Lower leg skin (tissue), 4 donors: Measurements from ENCODE around the gene DENND1A. TPM values are rescaled to one million over a fixed set of nuclear protein-coding genes. Genes with fewer than 3 reads are reported as not detected.

Experiments used
- DNase-seq, 2 donors: peaks; one replicate each; pipeline ENCODE4 v3.0.0-alpha.2; 2019; ENCODE audit warnings: low spot score in 2 of 2
- H3K4me3 ChIP-seq: fragments of 200-600 bp; sonication (generic); 2 replicates; pipeline ENCODE4 v1.5.1; 2017; ENCODE audit warnings: mild to moderate bottlenecking, low read depth; ENCODE audit not compliant: poor library complexity, severe bottlenecking
- POLR2A ChIP-seq, 2 donors: fragments of 450-650 bp; IDR thresholded peaks; one replicate each; pipeline ENCODE4 v1.6.1; 2016 to 2017; ENCODE audit warnings: antibody characterized with exemption in 2 of 2, mild to moderate bottlenecking in 1 of 2, moderate library complexity in 1 of 2
- WGBS, 2 donors: methylation state at CpG; one replicate each; pipeline ENCODE4 v1.1.5; 2018; 5-methylcytosine and 5-hydroxymethylcytosine counted together
- intact Hi-C: fragments of 100-400 bp; cut with DNase I; formaldehyde crosslinking; loops from one replicate; pipeline ENCODE4 v1.15.0; 2023; ENCODE audit warnings: low total_unique reads
- total RNA-seq, 4 donors: library from RNA; depleted of rRNA; stranded (reverse); fragments of >200 nt; gene quantifications; one replicate each; pipeline ENCODE4 v1.1.0, GENCODE V29; 2016
- TF ChIP-seq, protein P1 (sequence below), 3 donors: fragments of 450-650 bp; IDR thresholded peaks; one replicate each; pipeline ENCODE4 v1.5.1; 2016; ENCODE audit warnings: antibody characterized with exemption in 3 of 3, mild to moderate bottlenecking in 3 of 3, moderate library complexity in 2 of 3

The DENND1A gene
- total RNA-seq, 4 donors from 2014 or later: 6.5 to 16.3 (median 12.3) TPM

DNA sequence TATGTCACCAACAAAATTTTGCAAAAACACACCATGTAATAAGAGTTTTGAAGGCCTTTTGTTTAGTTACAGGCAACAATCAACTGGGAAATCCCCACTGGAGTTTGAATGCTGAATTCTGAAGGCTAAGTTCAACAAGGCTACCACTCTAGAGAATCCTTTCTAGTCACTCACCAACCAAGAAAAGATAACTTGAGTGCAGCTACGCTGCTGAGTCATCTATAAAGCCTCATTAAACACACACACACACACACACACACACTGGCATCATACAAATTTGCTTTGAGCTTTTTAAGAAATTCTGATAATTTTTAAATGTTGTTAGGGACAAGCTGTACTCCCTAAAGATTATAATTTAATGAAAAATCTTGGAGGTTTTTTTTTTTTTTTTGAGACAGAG, 219.6 kb downstream of the DENND1A start:
- H3K4me3 ChIP-seq: no peak overlapping the region
- 86 to 87% methylated on average over 1 of the region's 1 CpG for WGBS, 2 donors
- intact Hi-C loops: no loop called here
- no peak for DNase-seq
- TF ChIP-seq, protein P1, sequence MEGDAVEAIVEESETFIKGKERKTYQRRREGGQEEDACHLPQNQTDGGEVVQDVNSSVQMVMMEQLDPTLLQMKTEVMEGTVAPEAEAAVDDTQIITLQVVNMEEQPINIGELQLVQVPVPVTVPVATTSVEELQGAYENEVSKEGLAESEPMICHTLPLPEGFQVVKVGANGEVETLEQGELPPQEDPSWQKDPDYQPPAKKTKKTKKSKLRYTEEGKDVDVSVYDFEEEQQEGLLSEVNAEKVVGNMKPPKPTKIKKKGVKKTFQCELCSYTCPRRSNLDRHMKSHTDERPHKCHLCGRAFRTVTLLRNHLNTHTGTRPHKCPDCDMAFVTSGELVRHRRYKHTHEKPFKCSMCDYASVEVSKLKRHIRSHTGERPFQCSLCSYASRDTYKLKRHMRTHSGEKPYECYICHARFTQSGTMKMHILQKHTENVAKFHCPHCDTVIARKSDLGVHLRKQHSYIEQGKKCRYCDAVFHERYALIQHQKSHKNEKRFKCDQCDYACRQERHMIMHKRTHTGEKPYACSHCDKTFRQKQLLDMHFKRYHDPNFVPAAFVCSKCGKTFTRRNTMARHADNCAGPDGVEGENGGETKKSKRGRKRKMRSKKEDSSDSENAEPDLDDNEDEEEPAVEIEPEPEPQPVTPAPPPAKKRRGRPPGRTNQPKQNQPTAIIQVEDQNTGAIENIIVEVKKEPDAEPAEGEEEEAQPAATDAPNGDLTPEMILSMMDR (IDR thresholded peaks at IDR 0.05): no peak
- TF ChIP-seq POLR2A (IDR thresholded peaks at IDR 0.05): no peak

DNA sequence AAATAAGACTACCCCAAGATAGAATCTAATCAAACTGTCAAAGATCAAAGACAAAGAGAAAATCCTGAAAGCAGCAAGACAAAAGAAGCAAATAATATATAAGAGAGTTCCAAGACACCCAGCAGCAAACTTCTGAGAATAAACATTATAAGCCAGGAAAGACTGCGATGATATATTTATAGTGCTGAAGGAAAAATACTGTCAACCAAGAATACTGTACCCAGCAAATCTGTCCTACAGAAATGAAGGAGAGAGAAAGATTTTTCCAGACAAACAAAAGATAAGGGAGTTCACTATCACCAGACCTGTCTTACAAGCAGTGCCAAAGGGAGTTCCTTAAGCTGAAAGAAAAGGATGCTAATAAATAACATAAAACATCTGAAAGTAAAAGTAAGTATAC, 227.4 kb downstream of the DENND1A start:
- intact Hi-C loops: no loop called here

DNA sequence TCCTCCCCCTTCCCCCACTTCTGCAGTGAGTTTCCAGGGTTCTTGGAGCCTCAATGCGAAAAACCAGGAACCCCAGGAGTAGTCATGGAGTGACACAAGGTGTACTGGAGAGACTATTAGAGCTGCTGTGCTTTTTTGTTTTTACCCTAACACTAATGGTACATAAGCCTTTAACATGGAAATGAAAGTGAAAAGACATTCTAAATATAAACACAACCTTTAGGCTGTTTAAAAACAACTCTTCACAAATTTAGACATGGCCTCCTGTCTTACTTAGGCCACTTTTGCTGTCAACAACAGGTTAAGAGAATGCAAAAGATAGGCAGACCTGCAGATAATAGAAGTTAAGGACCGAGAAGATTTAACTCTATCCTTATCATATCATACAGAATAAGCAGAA, 232.2 kb downstream of the DENND1A start:
- WGBS, 2 donors: 86 to 87% methylated on average over 2 of the region's 2 CpGs
- intact Hi-C loops: no loop called here
- TF ChIP-seq POLR2A (IDR thresholded peaks at IDR 0.05): no peak
- TF ChIP-seq, protein P1 (IDR thresholded peaks at IDR 0.05): no peak
- no peak for DNase-seq
- H3K4me3 ChIP-seq: no peak overlapping the region

More for the DNA sequence above, 227.4 kb downstream of the DENND1A start:
- DNase-seq: no peak
- WGBS, 2 donors: 100% methylated on average over 1 of the region's 1 CpG
- TF ChIP-seq, protein P1 (IDR thresholded peaks at IDR 0.05): no peak
- TF ChIP-seq POLR2A (IDR thresholded peaks at IDR 0.05): no peak
- H3K4me3 ChIP-seq: no peak overlapping the region

DNA sequence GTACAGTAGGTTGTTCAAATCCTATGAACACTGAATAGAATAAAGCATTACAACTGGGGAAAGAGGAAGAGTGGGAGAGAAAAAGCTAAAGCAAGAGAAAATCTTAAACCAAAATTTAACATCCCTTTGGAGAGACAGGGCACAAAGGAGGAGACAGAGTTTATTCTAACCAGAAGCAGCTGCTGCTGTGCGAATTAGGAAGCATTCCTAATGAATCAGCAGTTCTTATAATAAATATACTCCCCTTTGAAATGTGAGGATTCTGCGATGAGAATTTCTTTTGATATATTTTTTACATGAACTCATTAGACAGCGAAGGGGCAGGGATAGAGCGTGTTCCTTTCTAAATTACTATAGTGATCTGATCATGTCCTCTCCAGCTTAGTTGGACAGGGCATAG, 233.4 kb downstream of the DENND1A start:
- no peak for TF ChIP-seq POLR2A (IDR thresholded peaks at IDR 0.05)
- TF ChIP-seq, protein P1 (IDR thresholded peaks at IDR 0.05): no peak
- 56 to 66% methylated on average over 4 of the region's 4 CpGs for WGBS, 2 donors
- DNase-seq: no peak
- intact Hi-C loops: no loop called here
- no peak overlapping the region for H3K4me3 ChIP-seq

DNA sequence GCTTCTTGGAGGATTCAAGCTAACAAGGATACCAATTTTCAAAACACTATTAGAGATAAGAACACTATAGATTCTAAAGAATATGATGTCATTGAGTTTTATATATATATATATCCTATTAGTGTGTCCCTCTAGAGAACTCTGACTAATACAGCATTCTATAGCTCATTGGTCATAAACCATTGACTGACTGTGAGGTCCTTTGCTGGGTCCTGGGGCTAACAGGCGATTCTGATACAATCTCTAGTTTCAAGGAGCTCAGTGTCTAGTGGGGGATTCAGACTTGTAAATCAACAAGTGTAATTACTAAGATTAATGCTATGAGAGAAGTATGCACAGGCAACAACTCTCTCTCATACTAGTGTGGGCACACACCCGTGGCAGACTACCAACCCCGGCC, 234.5 kb downstream of the DENND1A start:
- no peak overlapping the region for H3K4me3 ChIP-seq
- intact Hi-C loops: no loop called here
- no peak for TF ChIP-seq POLR2A (IDR thresholded peaks at IDR 0.05)
- TF ChIP-seq, protein P1 (IDR thresholded peaks at IDR 0.05): no peak
- WGBS, 2 donors: 92 to 96% methylated on average over 3 of the region's 3 CpGs
- no peak for DNase-seq

DNA sequence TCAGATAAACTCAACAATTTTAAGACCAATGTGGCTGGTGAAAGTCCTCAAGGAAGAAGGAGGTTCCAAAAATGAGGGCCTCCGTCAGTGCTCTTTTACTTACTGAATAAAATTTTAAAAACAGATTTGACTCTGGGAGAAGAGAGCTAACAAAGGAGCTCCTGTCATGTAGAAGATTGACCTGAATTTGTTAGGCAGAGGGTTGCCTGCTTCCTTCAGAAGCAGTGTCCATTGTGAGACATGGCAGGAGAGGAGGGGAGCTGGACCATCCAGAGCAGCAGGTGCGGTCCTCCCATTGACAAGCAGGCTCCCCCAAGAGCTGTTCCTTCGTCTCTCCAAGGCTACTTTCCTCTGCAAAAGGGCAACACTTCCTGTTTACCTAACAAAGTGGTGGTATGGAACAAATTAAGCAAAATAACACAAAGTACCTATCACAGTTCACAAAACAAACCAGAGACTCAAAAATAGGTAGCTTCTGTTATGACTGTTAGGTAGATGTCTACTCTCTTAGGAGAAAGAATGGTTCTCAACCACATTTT, 238.1 kb downstream of the DENND1A start:
- intact Hi-C loops: no loop called here
- WGBS, 2 donors: 93 to 99% methylated on average over 3 of the region's 3 CpGs
- no peak for DNase-seq
- TF ChIP-seq POLR2A (IDR thresholded peaks at IDR 0.05): no peak
- TF ChIP-seq, protein P1 (IDR thresholded peaks at IDR 0.05): no peak
- H3K4me3 ChIP-seq: no peak overlapping the region
